Measurements from ENCODE around the gene INPP5F.

DNA sequence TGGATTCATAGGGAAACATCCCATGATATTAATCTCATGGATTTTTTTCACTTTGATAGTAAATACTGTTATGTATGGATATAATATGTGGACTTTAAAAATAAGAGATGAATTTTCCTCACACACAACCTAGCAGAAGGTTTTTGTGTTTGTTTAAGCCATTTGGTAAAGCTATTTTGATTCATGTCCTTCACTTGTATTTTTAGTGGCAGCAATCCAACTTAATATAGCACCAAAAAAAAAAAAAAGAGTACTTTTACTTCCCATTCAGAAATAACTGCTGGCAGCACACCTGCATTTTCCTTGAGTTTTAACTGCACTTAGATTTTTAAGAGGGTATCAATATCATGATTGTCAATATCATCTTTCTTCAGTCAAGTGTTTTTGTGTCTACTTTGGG lies 86.8 kb downstream of the INPP5F start:
- TF ChIP-seq CEBPB (IDR thresholded peaks at IDR 0.05; ENCODE audit: borderline replicate concordance in 1 of 2, low read depth in 2 of 2, low read length in 2 of 2) (no peak), RELA (IDR thresholded peaks at IDR 0.05; ENCODE audit: borderline replicate concordance, partially characterized antibody) (no peak), CREB1 (IDR thresholded peaks at IDR 0.05; ENCODE audit: low read depth) (no peak), RFX5 (IDR thresholded peaks at IDR 0.05; ENCODE audit: low read depth, low read length) (no peak), POLR2AphosphoS5 (IDR thresholded peaks at IDR 0.05; ENCODE audit: low read length) (no peak), EP300 (IDR thresholded peaks at IDR 0.05; ENCODE audit: borderline replicate concordance in 1 of 2, control insufficient read depth in 1 of 2, low read depth in 2 of 2, low read length in 2 of 2) (no peak), MTA3 (IDR thresholded peaks at IDR 0.05; ENCODE audit: borderline replicate concordance, low read length) (no peak), ATF3 (IDR thresholded peaks at IDR 0.05; ENCODE audit: borderline replicate concordance, extremely low read depth, low read depth, low read length) (no peak), MYC (IDR thresholded peaks at IDR 0.05; ENCODE audit: insufficient read depth, insufficient read length, insufficient replicate concordance, low read length, severe bottlenecking) (no peak), CTCF (IDR thresholded peaks at IDR 0.05 in 2 of 3, conservative IDR thresholded peaks at IDR 0.05 in 1 of 3; ENCODE audit: control insufficient read depth in 2 of 3, extremely low read depth in 1 of 3, insufficient read depth in 1 of 3, low read depth in 3 of 3, low read length in 3 of 3) (no peak), ETV6 (conservative IDR thresholded peaks at IDR 0.05 in 1 of 2, IDR thresholded peaks at IDR 0.05 in 1 of 2; ENCODE audit: borderline replicate concordance in 1 of 2, low read depth in 1 of 2) (no peak), POLR2A (IDR thresholded peaks at IDR 0.05; ENCODE audit: low read depth, low read length) (no peak)
- TF ChIP-seq, protein P1, sequence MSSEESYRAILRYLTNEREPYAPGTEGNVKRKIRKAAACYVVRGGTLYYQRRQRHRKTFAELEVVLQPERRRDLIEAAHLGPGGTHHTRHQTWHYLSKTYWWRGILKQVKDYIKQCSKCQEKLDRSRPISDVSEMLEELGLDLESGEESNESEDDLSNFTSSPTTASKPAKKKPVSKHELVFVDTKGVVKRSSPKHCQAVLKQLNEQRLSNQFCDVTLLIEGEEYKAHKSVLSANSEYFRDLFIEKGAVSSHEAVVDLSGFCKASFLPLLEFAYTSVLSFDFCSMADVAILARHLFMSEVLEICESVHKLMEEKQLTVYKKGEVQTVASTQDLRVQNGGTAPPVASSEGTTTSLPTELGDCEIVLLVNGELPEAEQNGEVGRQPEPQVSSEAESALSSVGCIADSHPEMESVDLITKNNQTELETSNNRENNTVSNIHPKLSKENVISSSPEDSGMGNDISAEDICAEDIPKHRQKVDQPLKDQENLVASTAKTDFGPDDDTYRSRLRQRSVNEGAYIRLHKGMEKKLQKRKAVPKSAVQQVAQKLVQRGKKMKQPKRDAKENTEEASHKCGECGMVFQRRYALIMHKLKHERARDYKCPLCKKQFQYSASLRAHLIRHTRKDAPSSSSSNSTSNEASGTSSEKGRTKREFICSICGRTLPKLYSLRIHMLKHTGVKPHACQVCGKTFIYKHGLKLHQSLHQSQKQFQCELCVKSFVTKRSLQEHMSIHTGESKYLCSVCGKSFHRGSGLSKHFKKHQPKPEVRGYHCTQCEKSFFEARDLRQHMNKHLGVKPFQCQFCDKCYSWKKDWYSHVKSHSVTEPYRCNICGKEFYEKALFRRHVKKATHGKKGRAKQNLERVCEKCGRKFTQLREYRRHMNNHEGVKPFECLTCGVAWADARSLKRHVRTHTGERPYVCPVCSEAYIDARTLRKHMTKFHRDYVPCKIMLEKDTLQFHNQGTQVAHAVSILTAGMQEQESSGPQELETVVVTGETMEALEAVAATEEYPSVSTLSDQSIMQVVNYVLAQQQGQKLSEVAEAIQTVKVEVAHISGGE (CRISPR knock-in tag; IDR thresholded peaks at IDR 0.05) = no peak
- TF ChIP-seq, protein P2, sequence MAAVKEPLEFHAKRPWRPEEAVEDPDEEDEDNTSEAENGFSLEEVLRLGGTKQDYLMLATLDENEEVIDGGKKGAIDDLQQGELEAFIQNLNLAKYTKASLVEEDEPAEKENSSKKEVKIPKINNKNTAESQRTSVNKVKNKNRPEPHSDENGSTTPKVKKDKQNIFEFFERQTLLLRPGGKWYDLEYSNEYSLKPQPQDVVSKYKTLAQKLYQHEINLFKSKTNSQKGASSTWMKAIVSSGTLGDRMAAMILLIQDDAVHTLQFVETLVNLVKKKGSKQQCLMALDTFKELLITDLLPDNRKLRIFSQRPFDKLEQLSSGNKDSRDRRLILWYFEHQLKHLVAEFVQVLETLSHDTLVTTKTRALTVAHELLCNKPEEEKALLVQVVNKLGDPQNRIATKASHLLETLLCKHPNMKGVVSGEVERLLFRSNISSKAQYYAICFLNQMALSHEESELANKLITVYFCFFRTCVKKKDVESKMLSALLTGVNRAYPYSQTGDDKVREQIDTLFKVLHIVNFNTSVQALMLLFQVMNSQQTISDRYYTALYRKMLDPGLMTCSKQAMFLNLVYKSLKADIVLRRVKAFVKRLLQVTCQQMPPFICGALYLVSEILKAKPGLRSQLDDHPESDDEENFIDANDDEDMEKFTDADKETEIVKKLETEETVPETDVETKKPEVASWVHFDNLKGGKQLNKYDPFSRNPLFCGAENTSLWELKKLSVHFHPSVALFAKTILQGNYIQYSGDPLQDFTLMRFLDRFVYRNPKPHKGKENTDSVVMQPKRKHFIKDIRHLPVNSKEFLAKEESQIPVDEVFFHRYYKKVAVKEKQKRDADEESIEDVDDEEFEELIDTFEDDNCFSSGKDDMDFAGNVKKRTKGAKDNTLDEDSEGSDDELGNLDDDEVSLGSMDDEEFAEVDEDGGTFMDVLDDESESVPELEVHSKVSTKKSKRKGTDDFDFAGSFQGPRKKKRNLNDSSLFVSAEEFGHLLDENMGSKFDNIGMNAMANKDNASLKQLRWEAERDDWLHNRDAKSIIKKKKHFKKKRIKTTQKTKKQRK (IDR thresholded peaks at IDR 0.05; ENCODE audit: low read depth, low read length) = no peak
